GM23338 (cell line): ENCODE data around the gene NPTXR.

Experiments used
- CREB1 ChIP-seq: fragments of 250-450 bp; sonication (Bioruptor Pico); IDR thresholded peaks from 2 replicates; pipeline ENCODE4 v1.5.0; 2020; ENCODE audit warnings: low read depth, mild to moderate bottlenecking, moderate library complexity
- EZH2 ChIP-seq: fragments of 200-600 bp; sonication (generic); IDR thresholded peaks from one replicate; pipeline ENCODE4 v1.8.0; 2017; ENCODE audit warnings: antibody characterized with exemption, mild to moderate bottlenecking, low read depth; ENCODE audit not compliant: unreplicated experiment
- EZH2phosphoT487 ChIP-seq: fragments of 200-600 bp; sonication (generic); IDR thresholded peaks from one replicate; pipeline ENCODE4 v1.8.1; 2018; ENCODE audit warnings: antibody characterized with exemption; ENCODE audit not compliant: unreplicated experiment
- JUNB ChIP-seq: IDR thresholded peaks from one replicate; pipeline ENCODE4 v1.6.1; 2016; ENCODE audit warnings: antibody characterized with exemption; ENCODE audit not compliant: unreplicated experiment
- POLR2AphosphoS5 ChIP-seq: IDR thresholded peaks from 2 replicates; pipeline ENCODE4 v1.6.1; 2016; ENCODE audit warnings: antibody characterized with exemption, low read depth
- TF ChIP-seq, protein P1 (sequence below), 2 experiments: fragments of 200-600 bp in 1 of 2; sonication (generic) in 1 of 2; conservative IDR thresholded peaks; 2 replicates each; pipeline versions ENCODE4 v1.5.1 to v1.6.1; 2016 to 2017; ENCODE audit warnings: antibody characterized with exemption in 2 of 2, low read depth in 2 of 2, mild to moderate bottlenecking in 2 of 2, moderate library complexity in 1 of 2
- TF ChIP-seq, protein P2 (sequence below): IDR thresholded peaks from one replicate; pipeline ENCODE4 v1.6.1; 2018; ENCODE audit warnings: antibody characterized with exemption; ENCODE audit not compliant: unreplicated experiment

DNA sequence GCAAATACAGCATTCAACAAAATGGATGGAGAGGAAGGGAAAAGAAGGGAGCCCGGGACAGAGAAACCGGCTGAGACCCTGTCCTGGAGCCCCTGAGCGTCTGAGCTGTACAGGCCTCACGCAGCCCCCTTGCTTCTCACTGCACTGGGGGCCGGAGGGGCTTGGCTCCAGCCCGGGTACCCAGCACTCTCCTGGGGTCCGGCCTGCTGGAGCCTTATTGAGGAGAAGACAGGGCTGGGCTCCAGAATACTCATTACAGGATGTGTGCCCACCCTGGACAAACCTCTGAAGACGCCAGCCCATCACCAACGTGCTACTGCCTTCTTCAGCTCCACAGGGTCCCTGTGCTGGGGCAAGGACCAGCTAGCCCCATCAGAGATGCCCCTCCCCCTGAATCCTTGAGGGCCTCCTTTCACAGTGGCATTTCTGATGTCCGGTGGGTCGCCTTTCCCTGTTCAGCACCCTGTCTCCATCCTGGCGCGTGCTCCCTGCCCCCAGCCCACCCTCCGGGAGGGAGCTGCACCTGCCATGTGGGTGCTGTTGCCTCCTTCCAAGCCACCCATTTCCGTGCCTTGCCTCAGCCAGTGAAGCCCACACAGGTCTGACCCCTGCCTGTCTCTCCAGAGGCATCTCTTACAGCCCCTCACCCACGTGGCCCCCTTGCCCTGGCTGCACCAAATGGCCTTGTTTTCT is 73.4 kb downstream of the NPTXR start:
- TF ChIP-seq, protein P1, sequence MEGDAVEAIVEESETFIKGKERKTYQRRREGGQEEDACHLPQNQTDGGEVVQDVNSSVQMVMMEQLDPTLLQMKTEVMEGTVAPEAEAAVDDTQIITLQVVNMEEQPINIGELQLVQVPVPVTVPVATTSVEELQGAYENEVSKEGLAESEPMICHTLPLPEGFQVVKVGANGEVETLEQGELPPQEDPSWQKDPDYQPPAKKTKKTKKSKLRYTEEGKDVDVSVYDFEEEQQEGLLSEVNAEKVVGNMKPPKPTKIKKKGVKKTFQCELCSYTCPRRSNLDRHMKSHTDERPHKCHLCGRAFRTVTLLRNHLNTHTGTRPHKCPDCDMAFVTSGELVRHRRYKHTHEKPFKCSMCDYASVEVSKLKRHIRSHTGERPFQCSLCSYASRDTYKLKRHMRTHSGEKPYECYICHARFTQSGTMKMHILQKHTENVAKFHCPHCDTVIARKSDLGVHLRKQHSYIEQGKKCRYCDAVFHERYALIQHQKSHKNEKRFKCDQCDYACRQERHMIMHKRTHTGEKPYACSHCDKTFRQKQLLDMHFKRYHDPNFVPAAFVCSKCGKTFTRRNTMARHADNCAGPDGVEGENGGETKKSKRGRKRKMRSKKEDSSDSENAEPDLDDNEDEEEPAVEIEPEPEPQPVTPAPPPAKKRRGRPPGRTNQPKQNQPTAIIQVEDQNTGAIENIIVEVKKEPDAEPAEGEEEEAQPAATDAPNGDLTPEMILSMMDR (conservative IDR thresholded peaks at IDR 0.05; ENCODE audit: low read depth in 2 of 2) = no peak
- TF ChIP-seq POLR2AphosphoS5 = no peak
- no peak for TF ChIP-seq EZH2
- TF ChIP-seq, protein P2, sequence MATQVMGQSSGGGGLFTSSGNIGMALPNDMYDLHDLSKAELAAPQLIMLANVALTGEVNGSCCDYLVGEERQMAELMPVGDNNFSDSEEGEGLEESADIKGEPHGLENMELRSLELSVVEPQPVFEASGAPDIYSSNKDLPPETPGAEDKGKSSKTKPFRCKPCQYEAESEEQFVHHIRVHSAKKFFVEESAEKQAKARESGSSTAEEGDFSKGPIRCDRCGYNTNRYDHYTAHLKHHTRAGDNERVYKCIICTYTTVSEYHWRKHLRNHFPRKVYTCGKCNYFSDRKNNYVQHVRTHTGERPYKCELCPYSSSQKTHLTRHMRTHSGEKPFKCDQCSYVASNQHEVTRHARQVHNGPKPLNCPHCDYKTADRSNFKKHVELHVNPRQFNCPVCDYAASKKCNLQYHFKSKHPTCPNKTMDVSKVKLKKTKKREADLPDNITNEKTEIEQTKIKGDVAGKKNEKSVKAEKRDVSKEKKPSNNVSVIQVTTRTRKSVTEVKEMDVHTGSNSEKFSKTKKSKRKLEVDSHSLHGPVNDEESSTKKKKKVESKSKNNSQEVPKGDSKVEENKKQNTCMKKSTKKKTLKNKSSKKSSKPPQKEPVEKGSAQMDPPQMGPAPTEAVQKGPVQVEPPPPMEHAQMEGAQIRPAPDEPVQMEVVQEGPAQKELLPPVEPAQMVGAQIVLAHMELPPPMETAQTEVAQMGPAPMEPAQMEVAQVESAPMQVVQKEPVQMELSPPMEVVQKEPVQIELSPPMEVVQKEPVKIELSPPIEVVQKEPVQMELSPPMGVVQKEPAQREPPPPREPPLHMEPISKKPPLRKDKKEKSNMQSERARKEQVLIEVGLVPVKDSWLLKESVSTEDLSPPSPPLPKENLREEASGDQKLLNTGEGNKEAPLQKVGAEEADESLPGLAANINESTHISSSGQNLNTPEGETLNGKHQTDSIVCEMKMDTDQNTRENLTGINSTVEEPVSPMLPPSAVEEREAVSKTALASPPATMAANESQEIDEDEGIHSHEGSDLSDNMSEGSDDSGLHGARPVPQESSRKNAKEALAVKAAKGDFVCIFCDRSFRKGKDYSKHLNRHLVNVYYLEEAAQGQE = no peak
- no peak for TF ChIP-seq EZH2phosphoT487
- TF ChIP-seq CREB1 = no peak
- no peak for TF ChIP-seq JUNB
